Activated T-helper 1 cell treated with anti-CD3 and anti-CD28 coated beads, Interleukin-2, amount 50 U/mL, for 16 hours (primary cell): Measurements from ENCODE around the gene TNFAIP8L2.
A peak's percentile ranks its signal among the peaks of the same experiment; 100 is the strongest.
"Not testable (repeated sequence)": the region's sequence is repeated elsewhere in the genome, so short reads cannot be mapped to it uniquely, and the experiment has no call there.

Experiments
- DNase-seq, 2 donors: peaks; one replicate each; pipeline ENCODE4 v3.0.0-alpha.2; 2020; ENCODE audit warnings: low read depth in 1 of 2, low spot score in 1 of 2

Gene TNFAIP8L2

DNA sequence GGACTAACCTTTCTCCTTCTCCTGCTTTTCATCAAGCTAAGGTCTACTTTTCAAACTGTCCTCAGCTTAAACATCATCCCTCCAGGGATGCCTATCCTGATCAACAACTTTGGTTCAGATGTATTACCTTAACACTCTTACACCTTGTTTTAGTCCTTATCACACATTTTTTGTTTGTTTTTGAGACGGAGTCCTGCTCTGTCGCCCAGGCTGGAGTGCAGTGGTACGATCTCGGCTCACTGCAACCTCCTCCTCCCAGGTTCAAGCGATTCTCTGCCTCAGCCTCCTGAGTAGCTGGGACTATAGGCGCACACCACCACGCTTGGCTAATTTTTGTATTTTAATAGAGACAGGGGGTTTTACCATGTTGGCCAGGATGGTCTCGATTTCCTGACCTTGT lies 32.2 kb downstream of the TNFAIP8L2 start:
- not testable (repeated sequence) for DNase-seq

DNA sequence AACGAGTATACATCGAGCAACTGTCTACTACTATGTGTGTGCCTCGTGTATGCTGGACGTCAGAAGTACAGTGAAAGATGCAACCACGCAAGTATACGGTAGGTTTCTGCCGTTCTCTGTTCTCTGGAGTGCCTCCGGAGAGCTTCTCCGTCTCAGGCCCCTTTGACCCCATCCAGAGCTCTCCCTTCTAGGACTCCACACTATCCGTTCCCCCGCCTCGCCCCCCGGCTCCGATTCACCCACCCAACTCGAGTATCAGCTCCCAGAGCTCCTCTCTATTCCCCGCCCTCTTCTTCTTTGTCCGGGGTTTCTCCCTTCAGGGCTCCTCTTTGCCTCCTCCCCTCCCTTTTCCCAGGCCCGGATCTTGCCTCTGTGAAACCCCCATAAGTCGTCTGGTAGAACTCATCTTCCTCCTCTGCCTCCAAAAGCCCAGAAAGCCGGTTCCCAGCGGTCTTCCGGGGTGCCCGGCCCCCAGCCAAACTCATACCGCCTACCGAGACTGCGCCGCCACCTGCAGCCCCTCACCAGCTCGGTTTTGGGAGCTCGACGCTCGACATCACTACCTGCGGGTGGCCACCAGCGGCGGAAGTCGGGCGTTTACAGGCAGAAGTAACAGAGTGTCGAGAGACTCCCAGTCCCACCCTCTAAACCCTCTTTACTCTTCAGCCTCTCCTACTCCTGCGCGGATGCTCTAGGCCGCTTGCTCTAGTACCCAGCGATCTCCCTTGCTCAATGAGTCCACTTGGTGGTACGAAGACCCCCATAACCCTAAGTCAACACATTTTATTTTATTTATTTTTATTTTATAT lies 33.4 kb downstream of the TNFAIP8L2 start, which contains the start of gene VPS72:
TSS of gene VPS72 (minus strand) at position 561 of the 809 bp plus-strand sequence. CDS start at position 485, 76 bp downstream.
- DNase-seq, result peak; percentile 65 to 80

GRCh38 chr1:151192047-151192446 lies 35.6 kb downstream of the TNFAIP8L2 start:
- no peak for DNase-seq

DNA sequence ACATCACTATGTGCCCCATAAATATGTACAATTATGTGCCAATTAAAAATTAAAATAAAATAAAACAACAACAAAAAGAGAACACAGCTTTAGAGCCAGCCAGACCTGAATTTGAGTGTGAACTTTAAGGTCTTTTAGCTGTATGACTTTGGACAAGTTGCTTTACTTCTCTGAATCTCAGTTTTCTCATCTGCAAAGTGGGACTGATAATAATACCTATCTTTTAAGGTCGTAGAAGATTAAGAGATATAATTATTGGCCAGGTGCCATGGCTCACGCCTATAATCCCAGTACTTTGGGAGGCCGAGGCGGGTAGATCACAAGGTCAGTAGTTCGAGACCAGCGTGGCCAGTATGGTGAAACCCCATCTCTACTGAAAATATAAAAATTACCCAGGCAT lies 36.9 kb downstream of the TNFAIP8L2 start:
- DNase-seq, result no peak

GRCh38 chr1:151193856-151194255 lies 37.4 kb downstream of the TNFAIP8L2 start:
- no peak for DNase-seq

GRCh38 chr1:151194894-151195594 lies 38.6 kb downstream of the TNFAIP8L2 start:
- DNase-seq, result not testable (repeated sequence)

DNA sequence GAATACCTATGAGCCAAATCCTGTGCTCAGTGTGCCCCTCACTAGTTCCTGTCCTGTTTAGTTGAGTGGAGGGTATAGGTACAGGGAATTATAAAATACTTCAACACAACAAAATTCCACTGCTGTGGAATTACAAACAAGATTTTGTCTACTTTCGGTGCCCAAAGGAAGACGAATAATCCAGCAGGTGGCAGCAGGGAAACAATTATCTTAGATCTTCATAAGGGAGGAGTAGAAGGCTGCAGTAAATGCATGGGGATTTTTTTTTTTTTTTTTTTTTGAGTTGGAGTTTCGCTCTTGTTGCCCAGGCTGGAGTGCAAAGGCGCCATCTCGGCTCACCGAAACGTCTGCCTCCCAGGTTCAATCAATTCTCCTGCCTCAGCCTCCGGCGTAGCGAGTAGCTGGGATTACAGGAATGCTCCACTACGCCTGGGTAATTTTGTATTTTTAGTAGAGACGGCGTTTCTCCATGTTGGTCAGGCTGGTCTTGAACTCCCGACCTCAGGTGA lies 39.9 kb downstream of the TNFAIP8L2 start:
- peak in 1 of 2 donors; percentile 11 for DNase-seq

DNA sequence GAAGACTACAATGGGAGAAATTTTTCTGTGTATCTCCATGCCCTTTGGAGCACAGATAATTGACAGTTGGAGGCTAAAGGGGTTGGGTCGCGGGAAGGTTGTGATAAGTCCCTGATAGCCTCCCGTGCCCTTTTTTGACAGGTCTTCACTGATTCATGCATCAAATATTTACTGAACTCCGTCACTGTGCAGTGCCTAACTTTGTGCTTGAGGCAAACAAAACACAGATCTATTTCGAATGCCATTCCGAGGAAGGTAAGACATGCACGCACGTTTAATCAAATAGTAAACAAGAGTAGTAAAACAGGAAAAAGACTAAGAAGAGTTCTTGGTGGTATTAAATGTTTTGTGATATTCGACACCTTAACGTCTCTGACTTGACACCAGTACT lies 41.4 kb downstream of the TNFAIP8L2 start:
- DNase-seq, result no peak

GRCh38 chr1:151198254-151199127 lies 42.0 kb downstream of the TNFAIP8L2 start, which contains the start of gene PIP5K1A:
PIP5K1A (plus strand) TSS chr1:151198552; CDS start chr1:151198997, 445 bp downstream.
- peak; percentile 98 to 99 for DNase-seq

DNA sequence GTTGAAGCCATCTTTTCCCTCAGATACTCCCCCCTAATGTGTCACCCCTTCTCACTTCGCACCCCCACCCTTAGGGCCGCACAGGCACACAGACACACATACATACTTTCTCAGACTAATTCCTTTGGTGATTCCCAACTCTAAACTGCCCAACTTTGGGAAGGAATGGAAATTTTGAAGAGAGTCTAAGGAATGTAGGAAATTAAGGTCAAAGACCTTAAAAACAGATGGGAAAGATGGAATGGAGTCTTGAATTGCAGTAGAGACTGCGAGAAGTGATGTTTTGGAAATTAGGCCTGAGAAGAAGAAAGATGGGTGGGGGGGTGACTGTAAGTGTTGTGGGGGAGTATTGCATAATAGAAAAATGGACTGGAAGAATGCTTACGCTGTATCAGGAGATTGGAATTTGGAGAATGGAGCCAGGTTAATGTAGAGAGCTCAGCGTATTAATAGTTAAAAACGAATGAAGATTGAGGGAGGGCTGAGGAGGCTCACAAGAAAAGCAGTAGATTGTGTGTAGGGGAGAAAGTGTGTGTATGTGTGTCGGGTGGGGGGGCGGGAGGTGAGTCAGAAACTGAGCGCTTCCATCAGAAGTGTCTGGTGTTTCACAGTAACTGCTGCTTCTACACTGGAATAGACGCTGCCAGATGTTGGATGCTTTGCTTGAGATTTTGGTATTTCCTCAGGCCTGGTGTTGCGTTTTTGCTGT lies 43.6 kb downstream of the TNFAIP8L2 start:
- no peak for DNase-seq

DNA sequence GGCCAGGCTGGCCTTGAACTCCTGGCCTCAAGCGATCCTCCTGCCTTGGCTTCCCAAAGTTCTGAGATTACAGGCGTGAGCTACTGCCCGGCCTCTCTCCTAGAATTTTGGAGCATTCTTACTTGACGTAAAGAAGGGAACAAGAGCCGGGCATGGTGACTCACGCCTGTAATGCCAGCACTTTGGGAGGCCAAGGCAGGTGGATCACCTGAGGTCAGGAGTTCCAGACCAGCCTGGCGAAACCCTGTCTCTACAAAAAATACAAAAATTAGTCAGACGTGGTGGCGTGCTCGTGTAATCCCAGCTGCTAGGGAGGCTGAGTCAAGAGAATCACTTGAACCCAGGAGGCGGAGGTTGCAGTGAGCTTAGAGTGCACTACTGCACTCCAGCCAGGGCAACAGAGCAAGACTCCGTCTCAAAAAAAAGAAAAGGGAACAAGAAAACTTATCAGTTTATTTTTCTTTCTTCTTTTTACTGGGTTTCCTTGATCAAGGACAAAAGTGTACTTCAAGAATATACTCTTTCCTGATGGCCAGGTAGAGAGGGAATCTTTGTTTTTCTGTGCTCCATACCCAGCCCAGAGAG lies 49.0 kb downstream of the TNFAIP8L2 start:
- DNase-seq, result not testable (repeated sequence)
